Measurements from ENCODE around the gene CYP1B1. TPM values are rescaled to one million over a fixed set of nuclear protein-coding genes. Genes with fewer than 3 reads are reported as not detected.

The CYP1B1 gene
- total RNA-seq, 1 experiment from 2014 or later, result 2.6 TPM

GRCh38 chr2:38070438-38070837 is 5.5 kb downstream of the CYP1B1 start (continued):
- TF ChIP-seq CBX3 (IDR thresholded peaks at IDR 0.05; ENCODE audit: low read depth), result no peak
- TF ChIP-seq, protein P1, sequence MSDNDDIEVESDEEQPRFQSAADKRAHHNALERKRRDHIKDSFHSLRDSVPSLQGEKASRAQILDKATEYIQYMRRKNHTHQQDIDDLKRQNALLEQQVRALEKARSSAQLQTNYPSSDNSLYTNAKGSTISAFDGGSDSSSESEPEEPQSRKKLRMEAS (IDR thresholded peaks at IDR 0.05), result no peak

DNA sequence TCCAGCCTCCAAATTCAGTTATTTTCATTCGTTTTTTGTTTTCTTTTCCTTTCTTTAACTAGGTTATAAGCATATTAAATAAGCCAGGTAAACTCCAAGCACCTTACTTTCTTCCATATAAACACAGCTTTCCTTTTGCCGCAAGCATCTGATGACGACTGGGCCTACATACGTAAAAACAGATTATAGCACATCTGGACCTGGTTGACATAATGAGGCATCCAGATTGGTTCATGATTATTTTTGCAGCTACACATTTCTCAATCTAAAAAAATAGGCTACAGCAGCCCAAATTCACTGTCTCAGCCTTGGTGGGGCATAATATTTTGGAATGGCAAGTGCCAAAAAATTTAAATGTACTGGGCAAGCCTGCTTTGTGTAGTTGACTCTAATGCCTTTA is 7.7 kb downstream of the CYP1B1 start:
- Histone ChIP-seq H4K20me1 (ENCODE audit: insufficient read depth) (no peaks in the 10 kb centered on the region), H3K4me1 (ENCODE audit: control insufficient read depth in 1 of 2, insufficient read depth in 2 of 2, low read length in 2 of 2) (no peaks in the 10 kb centered on the region), H3K9me3 (ENCODE audit: control insufficient read depth in 1 of 2, insufficient read depth in 1 of 2, low read depth in 1 of 2, low read length in 2 of 2) (no peaks in the 10 kb centered on the region), H3K9me2 (ENCODE audit: insufficient read depth) (no peaks in the 10 kb centered on the region), H3K27ac (ENCODE audit: low read depth, low read length) (no peak overlapping the region), H3K4me2 (ENCODE audit: low read length) (no peak overlapping the region), H3K27me3 (ENCODE audit: insufficient read depth, low read length) (no peaks in the 10 kb centered on the region), H3K36me3 (ENCODE audit: control insufficient read depth in 1 of 2, insufficient read depth in 2 of 2, low read length in 2 of 2) (no peaks in the 10 kb centered on the region), H3K9ac (ENCODE audit: low read length) (no peak overlapping the region), H3K4me3 (replicated peaks in 1 of 2; ENCODE audit: low read depth in 1 of 2, low read length in 2 of 2) (no peak overlapping the region), H2AFZ (ENCODE audit: low read depth, low read length, poor library complexity, severe bottlenecking) (no peak overlapping the region), H3K79me2 (ENCODE audit: insufficient read depth, low read length) (no peaks in the 10 kb centered on the region)
- no peak for DNase-seq (ENCODE audit: low read depth, low spot score)
- ChIA-PET RAD21 (ENCODE audit: low non-redundant PET in 1 of 2, low total read pairs in 2 of 2, uncharacterized antibody in 2 of 2, unreplicated experiment in 2 of 2) (no interaction called here), POLR2A (interaction anchor here (1.4 kb wide), 1 partner anchor 8 kb away, joined by 5 read pairs; no protein-coding TSS in a partner anchor), CTCF (interaction anchor here (1.9 kb wide), 1 partner anchor 8 kb away, joined by 9 read pairs; the partner anchor contains the start of gene CYP1B1)
- no peak for TF ChIP-seq CBX3 (IDR thresholded peaks at IDR 0.05; ENCODE audit: low read depth)
- TF ChIP-seq, protein P1 (IDR thresholded peaks at IDR 0.05), result no peak
- TF ChIP-seq FOSL1 (IDR thresholded peaks at IDR 0.05; ENCODE audit: low read depth), result no peak
- TF ChIP-seq, protein P2, sequence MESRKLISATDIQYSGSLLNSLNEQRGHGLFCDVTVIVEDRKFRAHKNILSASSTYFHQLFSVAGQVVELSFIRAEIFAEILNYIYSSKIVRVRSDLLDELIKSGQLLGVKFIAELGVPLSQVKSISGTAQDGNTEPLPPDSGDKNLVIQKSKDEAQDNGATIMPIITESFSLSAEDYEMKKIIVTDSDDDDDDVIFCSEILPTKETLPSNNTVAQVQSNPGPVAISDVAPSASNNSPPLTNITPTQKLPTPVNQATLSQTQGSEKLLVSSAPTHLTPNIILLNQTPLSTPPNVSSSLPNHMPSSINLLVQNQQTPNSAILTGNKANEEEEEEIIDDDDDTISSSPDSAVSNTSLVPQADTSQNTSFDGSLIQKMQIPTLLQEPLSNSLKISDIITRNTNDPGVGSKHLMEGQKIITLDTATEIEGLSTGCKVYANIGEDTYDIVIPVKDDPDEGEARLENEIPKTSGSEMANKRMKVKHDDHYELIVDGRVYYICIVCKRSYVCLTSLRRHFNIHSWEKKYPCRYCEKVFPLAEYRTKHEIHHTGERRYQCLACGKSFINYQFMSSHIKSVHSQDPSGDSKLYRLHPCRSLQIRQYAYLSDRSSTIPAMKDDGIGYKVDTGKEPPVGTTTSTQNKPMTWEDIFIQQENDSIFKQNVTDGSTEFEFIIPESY (IDR thresholded peaks at IDR 0.05; ENCODE audit: extremely low read depth, insufficient replicate concordance, low read length), result no peak
- TF ChIP-seq EZH2 (IDR thresholded peaks at IDR 0.05), result no peak
- TF ChIP-seq, protein P3, sequence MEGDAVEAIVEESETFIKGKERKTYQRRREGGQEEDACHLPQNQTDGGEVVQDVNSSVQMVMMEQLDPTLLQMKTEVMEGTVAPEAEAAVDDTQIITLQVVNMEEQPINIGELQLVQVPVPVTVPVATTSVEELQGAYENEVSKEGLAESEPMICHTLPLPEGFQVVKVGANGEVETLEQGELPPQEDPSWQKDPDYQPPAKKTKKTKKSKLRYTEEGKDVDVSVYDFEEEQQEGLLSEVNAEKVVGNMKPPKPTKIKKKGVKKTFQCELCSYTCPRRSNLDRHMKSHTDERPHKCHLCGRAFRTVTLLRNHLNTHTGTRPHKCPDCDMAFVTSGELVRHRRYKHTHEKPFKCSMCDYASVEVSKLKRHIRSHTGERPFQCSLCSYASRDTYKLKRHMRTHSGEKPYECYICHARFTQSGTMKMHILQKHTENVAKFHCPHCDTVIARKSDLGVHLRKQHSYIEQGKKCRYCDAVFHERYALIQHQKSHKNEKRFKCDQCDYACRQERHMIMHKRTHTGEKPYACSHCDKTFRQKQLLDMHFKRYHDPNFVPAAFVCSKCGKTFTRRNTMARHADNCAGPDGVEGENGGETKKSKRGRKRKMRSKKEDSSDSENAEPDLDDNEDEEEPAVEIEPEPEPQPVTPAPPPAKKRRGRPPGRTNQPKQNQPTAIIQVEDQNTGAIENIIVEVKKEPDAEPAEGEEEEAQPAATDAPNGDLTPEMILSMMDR (IDR thresholded peaks at IDR 0.05 in 2 of 3, conservative IDR thresholded peaks at IDR 0.05 in 1 of 3; ENCODE audit: borderline replicate concordance in 1 of 3, insufficient read depth in 1 of 3, low read depth in 2 of 3, low read length in 2 of 3), result no peak
- no peak for TF ChIP-seq POLR2A (IDR thresholded peaks at IDR 0.05; ENCODE audit: borderline replicate concordance, extremely low read depth, insufficient read depth, insufficient read length)
- TF ChIP-seq RAD21 (IDR thresholded peaks at IDR 0.05; ENCODE audit: low read depth), result no peak
- TF ChIP-seq EGR1 (IDR thresholded peaks at IDR 0.05; ENCODE audit: low read depth), result no peak
- TF ChIP-seq SRF (IDR thresholded peaks at IDR 0.05; ENCODE audit: low read depth), result no peak
- no peak for TF ChIP-seq ELF1 (IDR thresholded peaks at IDR 0.05; ENCODE audit: borderline replicate concordance, low read depth)
- no peak for ATAC-seq
- BruUV-seq (replicated peaks), result no TSS peak
- intact Hi-C loops (cut with micrococcal nuclease), result no loop called here
